Activated T-cell treated with anti-CD3 and anti-CD28 coated beads, Interleukin-2, amount 50 U/mL, for 48 hours (primary cell): ENCODE measurements around the gene SFRP2.

Source experiments
- DNase-seq, 2 experiments: peaks; one replicate each; pipeline ENCODE4 v3.0.0-alpha.2; 2020

Gene SFRP2, protein sequence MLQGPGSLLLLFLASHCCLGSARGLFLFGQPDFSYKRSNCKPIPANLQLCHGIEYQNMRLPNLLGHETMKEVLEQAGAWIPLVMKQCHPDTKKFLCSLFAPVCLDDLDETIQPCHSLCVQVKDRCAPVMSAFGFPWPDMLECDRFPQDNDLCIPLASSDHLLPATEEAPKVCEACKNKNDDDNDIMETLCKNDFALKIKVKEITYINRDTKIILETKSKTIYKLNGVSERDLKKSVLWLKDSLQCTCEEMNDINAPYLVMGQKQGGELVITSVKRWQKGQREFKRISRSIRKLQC

DNA sequence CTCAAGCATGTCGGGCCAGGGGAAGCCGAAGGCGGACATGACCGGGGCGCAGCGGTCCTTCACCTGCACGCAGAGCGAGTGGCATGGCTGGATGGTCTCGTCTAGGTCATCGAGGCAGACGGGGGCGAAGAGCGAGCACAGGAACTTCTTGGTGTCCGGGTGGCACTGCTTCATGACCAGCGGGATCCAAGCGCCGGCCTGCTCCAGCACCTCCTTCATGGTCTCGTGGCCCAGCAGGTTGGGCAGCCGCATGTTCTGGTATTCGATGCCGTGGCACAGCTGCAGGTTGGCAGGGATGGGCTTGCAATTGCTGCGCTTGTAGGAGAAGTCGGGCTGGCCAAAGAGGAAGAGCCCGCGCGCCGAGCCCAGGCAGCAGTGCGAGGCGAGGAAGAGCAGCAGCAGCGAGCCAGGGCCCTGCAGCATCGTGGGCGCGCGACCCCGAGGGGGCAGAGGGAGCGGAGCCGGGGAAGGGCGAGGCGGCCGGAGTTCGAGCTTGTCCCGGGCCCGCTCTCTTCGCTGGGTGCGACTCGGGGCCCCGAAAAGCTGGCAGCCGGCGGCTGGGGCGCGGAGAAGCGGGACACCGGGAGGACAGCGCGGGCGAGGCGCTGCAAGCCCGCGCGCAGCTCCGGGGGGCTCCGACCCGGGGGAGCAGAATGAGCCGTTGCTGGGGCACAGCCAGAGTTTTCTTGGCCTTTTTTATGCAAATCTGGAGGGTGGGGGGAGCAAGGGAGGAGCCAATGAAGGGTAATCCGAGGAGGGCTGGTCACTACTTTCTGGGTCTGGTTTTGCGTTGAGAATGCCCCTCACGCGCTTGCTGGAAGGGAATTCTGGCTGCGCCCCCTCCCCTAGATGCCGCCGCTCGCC lies at the start of gene SFRP2:
SFRP2 (minus strand) TSS at position 671 of the 864 bp plus-strand sequence; CDS start at position 423, 248 bp downstream.
- DNase-seq: peak in 1 of 2 experiments; percentile 35

DNA sequence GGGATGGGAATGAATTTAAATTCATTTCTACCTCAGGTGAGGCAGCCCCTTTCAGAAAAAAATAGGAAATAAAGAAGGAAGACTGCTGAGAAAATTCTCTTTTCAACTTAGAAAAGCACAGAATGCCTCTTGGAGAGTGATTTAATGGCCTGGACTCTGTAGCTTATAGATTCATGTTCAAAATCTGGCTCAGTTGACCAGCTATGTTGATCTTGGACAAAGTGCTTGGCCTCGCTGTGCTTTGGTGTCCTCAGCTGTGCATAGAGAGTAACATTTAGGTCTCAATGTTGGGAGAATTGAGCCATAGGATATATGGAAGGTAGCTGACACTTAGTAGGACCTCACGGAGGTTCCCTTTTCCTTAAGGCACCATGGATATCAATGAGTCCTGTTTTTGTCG lies 49.7 kb upstream of the SFRP2 start:
- no peak for DNase-seq

DNA sequence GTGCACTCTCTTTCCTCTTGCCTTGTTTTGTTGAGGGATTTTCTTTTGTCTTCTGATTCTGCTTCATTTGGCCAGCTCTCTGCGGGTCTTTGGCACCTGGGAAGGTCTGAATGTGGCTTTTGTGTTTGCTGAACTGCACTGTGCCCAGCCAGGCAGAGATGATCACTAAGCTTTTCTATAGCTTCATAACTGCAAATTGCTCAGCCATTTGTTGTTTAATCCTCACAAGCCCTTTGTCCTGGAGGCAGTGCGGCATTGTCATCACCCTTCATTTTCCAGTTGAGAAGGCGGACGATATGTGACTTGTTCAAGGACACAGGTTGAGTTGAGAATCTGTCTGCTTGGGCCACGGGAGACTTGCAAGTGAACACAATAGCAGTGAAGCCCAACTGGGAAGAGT lies 46.0 kb upstream of the SFRP2 start:
- no peak for DNase-seq

DNA sequence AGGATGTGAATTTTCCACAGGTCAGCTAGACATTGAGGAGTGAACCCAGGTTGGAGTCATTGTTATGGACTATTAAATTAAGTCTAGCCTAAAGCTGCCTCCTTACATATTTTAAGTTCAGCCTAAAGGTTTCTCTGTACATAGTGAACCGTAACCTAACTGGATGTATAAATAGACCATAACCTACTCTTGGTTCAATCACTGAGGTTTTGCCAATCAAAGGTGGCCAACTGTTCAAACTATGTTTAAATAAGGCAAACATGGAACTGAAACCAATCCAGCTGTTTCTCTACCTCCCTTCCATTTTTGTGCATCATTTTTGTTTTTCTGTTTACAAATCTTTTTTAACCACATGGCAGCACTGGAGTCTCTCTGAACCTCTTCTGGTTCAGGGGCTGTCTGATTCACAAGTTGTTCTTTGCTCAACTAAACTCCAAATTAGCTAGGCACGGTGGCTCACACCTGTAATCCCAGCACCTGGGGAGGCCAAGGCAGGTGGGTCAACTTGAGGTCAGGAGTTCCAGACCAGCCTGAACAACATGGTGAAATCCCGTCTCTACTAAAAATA lies 43.9 kb upstream of the SFRP2 start:
- no peak for DNase-seq

DNA sequence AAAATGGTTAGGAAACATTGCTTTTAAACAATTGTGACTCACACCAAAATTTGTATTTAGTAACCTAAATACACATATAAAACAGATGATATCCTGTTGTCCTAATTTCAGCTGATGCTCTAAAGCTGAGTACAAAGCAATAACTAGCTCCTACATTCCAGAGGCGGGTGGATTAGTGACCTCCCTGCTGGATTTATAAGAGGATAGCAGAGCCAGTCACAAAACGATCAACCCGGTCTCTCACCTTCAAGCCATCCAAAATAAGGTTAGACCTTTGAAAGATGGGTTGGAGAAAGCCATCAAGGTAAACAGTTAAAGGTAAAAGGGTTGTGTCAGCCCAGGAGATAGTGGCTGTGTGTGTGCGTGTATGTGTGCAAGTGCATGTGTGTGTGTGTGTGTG lies 43.2 kb upstream of the SFRP2 start:
- DNase-seq: no peak

DNA sequence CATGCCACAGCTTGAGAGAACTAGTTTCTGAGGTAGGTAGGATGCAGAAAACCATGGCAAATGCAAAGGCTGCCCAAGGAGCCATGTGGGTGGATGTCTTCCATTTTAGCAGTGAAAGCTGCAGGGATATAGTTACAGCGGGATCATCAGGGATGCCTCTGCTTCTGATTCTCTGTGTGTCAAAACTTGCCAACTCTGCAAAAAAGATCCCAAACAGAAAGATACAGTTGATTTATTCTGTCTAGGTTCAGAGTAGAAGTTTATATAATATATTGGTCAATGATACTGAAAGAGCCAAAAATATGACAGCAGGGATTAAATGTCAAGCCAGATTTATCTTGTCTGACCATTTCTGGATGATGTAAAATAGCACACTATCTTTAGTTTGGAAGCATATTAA lies 42.4 kb upstream of the SFRP2 start:
- DNase-seq: no peak

DNA sequence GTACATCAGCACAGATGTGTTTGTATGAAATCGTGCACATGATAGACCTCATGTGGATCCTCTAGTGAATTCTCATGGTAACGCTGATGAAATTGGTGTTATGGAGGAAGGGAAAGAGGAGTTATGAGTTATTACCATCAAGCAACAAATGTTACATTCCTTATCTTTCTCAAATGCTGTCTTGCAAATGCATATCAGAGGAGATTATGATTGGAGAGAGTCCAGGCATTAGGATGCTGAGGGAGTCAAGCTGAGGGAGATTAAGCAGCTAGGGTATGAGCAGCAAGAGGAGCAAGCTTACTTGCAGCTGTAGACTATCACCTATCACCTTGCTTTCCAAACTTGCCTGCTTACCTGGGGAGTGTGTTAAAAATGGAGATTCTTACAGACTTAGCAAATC lies 36.8 kb upstream of the SFRP2 start:
- DNase-seq: no peak

DNA sequence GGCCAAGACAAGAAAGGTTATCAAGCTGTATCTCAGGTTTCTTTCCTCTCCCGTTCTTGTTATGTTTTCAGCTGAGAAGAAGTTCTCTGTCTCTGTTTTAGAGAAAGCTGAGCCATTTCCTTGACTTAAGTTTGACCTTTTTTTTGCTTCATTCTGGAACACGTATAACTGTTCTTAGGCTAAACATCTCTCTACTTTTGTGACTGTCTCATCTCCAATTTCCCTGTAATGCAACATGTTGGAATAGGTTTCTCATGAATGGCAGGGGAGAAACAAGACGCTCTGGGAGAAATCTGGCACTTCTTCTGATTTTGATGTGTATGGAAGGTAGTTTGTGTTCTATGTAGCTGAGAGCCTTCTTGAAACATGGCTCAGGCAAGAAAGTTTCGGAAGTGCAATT lies 36.2 kb upstream of the SFRP2 start:
- no peak for DNase-seq

DNA sequence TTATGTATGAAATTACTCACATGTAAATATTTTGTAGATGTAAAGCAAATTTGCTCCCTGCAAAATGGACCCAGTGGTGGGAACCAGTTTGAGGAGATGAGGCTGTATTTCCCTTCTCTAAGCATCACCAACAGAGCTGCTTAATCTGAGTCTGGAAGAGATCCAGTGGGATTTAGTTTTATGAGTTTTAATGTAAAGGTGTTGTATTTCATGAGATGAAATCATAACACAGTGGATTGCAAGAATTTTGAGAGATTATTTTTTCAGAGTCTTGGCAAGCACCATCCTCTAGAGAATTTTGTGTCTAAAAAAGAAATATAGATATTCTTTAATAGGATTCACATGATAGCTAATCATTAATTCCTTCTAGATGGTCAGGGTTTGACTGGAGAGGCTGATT lies 35.6 kb upstream of the SFRP2 start:
- DNase-seq: no peak

DNA sequence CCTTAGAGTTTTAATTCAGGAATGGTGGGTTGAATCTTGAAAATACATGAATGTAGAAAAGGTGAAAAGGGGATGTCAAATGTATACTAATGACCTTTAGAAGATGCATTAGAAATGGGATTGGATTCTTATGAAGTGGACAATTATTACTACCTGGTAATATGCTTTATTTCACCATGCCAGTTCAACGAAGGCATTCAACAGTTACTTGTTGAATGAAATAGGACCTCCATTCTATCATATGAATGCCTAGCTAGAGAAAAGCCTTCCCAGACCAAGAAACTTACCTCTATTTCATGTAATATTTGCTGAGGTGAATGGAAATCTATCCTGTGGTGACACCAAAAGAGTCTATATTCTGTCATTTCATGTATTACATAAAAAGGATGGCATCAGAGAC lies 34.6 kb upstream of the SFRP2 start:
- no peak for DNase-seq

DNA sequence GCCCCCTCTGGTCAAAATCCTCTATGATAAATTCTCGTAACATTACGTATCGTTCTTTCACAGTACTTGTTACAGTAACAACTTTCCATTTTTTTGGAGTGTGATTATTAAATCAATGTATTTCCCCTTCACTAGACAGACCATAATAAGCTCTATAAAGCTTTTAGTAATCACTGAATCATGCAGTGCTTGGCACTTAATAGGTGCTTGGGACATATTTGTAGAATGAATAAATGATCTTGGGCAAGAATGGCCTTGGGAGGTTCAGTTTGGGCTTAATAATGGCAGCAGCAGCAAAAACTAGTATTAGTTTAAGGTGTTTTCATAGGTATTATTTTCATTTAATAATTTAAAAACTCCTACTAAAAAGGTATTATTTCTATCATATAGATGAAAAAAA lies 33.4 kb upstream of the SFRP2 start:
- DNase-seq: no peak

DNA sequence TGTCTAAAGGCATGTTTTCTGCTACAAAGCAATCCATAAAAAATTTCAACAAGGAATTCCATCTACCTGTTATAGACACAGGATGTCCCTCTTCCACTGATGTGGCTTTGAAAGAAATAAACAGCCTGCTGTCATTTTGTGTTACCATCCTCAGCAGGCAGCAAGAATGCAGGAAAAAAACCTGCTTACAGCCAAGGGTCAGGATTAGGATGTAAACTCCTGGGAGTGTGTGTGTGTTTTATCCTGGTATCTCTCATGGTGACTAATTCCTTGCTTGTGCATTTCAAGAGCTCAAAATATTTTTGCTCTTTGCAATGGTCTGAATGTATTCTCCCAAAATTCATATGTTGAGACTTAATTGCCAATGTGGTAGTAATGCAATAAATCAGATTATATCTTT lies 28.6 kb upstream of the SFRP2 start:
- no peak for DNase-seq

DNA sequence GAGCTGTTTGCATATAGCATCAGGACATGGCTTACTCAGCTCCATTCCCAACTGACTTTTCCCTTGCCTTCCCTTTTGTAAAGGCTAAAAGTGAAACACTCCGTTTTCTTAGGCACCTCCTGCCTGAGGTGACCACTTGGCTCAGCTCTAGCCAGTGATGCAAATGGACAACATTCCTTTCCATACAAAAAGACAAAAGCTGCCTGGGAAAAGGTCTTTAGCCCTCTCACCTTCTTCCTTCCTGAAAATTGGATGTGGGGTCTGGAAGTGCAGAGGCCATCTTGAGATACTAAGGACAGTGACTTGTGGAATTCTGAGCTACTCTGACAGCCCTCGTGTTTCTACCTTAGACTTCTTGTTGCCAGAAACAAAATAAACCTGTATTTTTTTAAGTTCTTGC lies 27.7 kb upstream of the SFRP2 start:
- DNase-seq: no peak

DNA sequence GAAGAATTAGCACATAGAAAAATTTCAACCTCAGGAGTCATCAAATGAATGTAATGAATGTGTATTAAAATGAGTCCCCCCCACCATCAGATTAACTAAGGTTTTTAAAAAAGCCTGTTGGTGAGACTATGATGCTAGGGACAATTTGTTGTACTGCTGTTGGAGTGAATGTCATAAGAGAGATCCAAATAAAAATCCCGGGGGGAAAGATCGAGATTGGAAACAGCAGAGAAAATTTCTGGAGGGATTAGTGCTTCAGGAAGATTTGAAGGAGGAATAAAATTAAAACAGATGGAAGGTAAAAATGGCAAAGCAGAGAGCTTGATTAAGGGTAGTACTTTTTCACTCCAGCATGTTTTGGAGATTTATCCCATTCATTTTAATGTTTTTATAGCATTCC lies 25.9 kb upstream of the SFRP2 start:
- no peak for DNase-seq

DNA sequence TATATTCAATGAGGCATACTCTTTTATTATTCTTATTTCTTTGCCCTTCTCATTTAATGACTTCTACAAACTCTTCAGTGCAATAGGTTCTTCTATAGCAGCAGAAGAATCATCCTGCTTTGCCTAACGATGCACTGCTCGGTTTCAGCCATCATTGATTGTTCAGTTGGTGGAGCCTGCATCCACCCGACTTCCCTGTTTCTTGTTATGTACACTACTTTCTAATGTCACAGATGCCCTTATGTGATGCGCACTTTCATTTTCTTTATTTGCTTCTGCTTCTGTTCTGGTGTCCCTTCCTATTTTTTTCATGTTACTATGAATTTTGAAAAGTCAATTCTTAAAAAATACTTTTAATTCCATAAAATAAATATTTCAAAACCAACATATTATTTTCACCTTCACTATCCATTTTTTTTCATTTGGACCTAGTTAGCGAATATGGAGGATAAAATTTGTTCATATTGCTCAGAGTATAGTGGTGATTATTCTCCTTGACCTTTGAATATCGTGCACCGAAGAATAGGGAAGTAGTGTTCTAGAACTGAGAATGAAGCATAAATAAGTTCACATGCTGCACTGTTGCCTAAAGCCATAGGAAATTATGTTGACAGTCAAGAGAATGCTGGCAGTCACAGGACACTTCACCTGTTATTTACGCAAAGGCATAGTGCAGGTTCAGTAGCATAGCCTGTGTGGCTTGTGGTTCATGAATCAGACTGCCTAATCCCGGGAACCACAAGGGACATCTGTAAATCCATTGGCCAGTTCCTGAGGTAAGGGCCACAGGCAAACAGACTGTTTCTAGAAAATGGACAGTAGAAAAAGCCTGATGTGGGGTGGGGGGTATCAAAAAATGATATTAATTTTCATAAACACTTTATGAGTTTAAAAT lies 21.3 kb upstream of the SFRP2 start:
- DNase-seq: no peak

DNA sequence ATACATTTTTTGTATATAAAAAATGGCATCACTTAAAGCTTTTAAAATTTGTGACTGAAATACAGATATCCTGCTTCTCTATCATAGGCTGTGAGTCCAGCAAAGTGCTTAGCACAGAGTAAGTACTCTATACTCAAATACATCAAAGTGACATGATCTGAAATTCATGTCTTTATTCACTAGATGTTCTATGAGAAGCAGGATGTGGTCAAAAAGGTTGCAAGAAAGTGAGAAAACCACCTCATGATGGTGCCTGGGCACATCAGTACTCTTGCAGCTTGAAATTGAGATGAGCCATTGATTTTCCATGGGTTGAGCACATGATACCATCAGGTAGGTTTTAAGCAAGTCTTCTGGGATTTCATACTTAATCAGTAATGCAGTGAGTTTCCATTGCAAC lies 20.4 kb upstream of the SFRP2 start:
- DNase-seq: peak in 1 of 2 experiments; percentile 41

DNA sequence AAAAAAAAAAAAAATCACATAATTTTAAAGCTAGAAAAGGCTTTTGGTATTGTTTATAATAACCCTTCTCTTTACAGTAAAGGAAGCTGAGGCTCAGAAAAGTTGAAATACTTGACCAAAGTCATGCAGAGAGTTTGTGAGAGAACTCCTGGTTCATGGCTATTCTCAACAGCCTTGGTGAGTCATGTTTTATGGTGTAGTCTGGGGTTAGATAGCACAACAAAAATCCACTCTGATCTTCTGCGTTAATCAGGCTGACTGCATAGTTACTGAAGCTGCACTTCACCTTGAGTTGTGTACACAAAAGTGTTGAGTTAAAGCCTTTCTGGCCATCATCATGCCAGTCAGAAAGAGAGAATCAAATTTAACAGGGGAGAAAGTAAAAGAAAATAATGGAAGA lies 19.3 kb upstream of the SFRP2 start:
- DNase-seq: no peak

DNA sequence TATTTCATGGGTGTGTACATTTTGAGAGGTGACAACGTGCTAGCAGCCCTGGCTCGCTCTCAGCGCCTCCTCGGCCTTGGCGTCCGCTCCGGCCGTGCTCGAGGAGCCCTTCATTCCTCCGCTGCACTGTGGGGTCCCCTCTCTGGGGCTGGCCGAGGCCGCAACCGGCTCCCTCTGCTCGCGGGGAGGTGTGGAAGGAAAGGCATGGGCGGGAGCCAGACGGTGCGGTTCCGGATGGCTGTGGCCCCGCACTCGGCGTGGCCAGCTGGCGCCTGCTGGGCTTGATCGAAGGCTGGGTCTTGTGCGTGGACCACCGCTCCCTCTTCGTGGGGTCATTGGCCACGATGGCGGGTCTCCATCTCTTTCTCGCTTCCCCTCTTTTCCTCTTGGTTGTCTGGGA lies 17.2 kb upstream of the SFRP2 start:
- no peak for DNase-seq

DNA sequence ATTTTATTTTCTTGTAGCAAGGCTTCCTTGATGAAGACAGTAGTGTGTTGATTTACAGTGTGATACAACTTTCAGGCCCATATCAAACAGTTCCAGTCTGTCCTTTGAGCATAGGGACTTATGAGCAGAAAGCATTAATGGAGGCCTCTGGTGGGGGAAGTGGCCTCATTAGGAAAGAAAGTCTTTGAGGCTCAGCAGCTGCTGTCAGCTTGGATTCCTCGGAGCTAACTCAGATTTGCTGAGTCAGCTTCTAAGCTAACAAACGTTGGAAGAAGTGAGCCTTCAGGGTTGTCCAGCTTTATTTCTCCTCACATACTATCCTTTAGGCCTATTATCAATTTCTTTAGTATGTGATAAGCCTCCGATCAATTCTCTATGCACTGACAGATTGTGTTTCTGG lies 15.8 kb upstream of the SFRP2 start:
- no peak for DNase-seq

DNA sequence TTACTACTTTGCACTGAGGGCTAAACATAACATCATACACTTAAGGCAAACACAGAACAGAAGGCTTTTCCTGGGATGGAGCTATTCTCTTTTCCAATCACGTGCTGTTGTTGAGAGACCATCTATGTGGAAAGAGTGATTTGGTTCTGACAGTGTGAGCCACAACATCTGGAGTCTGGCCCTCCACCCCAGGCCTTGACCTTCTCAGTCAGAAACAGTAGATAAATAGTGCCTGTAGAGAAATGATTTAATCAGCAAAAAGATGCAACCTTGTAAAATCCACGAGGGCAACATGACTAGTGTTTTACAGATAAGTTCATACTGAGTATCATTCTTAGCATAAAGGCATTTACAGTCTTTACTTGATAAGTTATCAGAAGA lies 10.8 kb upstream of the SFRP2 start:
- no peak for DNase-seq

DNA sequence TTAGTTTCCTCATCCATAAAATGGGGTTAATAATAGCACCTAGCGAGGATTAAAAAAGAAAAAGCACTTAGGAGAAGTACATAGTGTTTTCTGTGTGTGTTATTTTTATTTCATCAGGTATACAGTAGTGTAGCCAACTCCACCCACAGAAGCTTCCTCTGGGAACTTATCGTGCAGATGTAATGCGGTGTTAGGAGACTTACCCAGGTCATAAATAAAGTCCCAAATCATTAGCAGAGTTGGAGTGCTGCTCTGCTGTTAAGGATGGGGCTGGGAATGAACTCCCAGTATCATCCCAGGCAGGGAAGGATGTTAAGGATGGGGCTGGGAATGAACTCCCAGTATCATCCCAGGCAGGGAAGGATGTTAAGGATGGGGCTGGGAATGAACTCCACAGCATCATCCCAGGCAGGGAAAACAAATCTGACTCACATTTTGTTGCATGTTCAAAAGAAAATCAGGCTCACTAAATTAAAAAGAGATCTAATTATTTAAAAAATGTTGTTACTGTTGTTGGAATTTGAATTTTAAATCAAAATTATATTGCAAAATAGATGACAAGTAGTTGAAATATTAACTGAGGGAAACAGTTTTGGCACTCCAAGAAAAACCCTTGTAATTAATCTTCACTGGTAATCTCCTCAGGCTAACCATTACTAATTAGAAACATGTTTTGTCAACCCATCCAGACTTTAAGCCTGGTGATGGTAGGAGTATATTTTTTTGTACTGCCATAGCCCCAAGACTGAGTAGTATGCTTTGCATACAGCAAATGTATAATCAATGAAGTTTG lies 10.2 kb upstream of the SFRP2 start:
- no peak for DNase-seq

DNA sequence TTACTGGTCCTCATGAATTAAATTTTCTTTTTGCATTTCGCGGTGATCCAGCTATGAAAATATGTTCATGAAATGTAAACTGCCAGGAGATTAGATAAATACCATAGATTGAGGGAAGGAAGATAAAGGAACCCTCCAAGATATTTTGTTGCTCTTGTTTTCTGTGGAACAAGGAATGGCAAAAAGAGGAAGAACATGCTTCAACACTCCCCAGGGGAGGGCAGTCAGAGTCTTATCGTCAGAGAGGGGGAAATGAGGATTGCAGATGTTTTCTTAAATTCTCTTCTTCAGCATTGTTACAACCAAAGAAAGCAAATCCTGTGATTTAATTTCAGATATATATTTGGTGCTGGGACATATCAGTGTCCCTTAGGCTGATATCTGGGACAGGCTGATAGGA lies 9.5 kb upstream of the SFRP2 start:
- no peak for DNase-seq
